Gastrocnemius medialis (tissue), 4 donors: ENCODE data around the gene XYLT1.

Experiments used
- POLR2A ChIP-seq, 2 donors: fragments of 450-650 bp; IDR thresholded peaks; one replicate each; pipeline ENCODE4 v1.6.1; 2017; ENCODE audit warnings: antibody characterized with exemption in 2 of 2, mild to moderate bottlenecking in 2 of 2, moderate library complexity in 2 of 2
- TF ChIP-seq, protein P1 (sequence below), 5 experiments: fragments of 450-650 bp in 3 of 5; fragments of 200-600 bp in 2 of 5; sonication (generic) in 2 of 5; IDR thresholded peaks in 4 of 5; conservative IDR thresholded peaks in 1 of 5; 1 replicate in 4 of 5; 2 replicates in 1 of 5; pipeline ENCODE4 v1.5.1; 2016 to 2019; ENCODE audit warnings: antibody characterized with exemption in 5 of 5, mild to moderate bottlenecking in 3 of 5, moderate library complexity in 3 of 5

DNA sequence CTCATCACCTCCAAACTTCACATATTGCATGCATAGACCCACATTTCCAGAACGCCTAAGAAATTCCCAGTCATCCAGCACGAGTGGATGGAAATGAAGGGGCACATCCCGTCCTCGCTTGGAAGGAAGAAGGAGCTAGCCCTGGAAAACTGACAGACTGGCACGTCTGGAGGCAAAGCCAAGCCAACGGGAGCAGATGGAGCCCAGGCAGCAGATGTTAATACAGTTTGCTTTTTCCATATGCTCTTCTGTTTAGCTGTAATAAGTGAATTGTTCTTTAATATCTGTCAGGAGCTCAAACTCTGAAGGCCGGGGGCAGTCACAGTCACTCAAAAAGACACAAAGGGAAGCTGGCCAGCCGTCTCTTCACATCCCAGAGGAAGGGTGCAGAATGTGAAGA, 187.7 kb downstream of the XYLT1 start:
- TF ChIP-seq, protein P1, sequence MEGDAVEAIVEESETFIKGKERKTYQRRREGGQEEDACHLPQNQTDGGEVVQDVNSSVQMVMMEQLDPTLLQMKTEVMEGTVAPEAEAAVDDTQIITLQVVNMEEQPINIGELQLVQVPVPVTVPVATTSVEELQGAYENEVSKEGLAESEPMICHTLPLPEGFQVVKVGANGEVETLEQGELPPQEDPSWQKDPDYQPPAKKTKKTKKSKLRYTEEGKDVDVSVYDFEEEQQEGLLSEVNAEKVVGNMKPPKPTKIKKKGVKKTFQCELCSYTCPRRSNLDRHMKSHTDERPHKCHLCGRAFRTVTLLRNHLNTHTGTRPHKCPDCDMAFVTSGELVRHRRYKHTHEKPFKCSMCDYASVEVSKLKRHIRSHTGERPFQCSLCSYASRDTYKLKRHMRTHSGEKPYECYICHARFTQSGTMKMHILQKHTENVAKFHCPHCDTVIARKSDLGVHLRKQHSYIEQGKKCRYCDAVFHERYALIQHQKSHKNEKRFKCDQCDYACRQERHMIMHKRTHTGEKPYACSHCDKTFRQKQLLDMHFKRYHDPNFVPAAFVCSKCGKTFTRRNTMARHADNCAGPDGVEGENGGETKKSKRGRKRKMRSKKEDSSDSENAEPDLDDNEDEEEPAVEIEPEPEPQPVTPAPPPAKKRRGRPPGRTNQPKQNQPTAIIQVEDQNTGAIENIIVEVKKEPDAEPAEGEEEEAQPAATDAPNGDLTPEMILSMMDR (IDR thresholded peaks at IDR 0.05 in 4 of 5, conservative IDR thresholded peaks at IDR 0.05 in 1 of 5): no peak
- TF ChIP-seq POLR2A (IDR thresholded peaks at IDR 0.05): no peak
